Fibroblast of skin of left biceps (primary cell): Measurements from ENCODE around the gene ARHGAP33.
A peak's percentile ranks its signal among the peaks of the same experiment; 100 is the strongest.

Experiments
- DNase-seq, 2 experiments: peaks; one replicate each; pipeline ENCODE4 v3.0.0-alpha.2; 2013; ENCODE audit warnings: low read depth in 2 of 2

ARHGAP33 gene

GRCh38 chr19:35775298-35776101, at the start of gene ARHGAP33:
TSS of gene ARHGAP33 (plus strand) at chr19:35775564. CDS start at chr19:35775659, 95 bp downstream.
- peak; percentile 85 to 89 for DNase-seq

- DNase-seq: no peak
These were observed 48.1 kb upstream of the ARHGAP33 start for GRCh38 chr19:35727053-35727955.

GRCh38 chr19:35727956-35728706, 47.2 kb upstream of the ARHGAP33 start:
- no peak for DNase-seq

- no peak for DNase-seq
These were observed 46.3 kb upstream of the ARHGAP33 start for GRCh38 chr19:35729021-35729420.

GRCh38 chr19:35729763-35730162, 45.6 kb upstream of the ARHGAP33 start:
- no peak for DNase-seq

- no peak for DNase-seq
These were observed 45.0 kb upstream of the ARHGAP33 start for GRCh38 chr19:35730326-35730725.

- no peak for DNase-seq
These were observed 44.0 kb upstream of the ARHGAP33 start for GRCh38 chr19:35731353-35731752.

GRCh38 chr19:35731779-35732405, 43.5 kb upstream of the ARHGAP33 start:
- DNase-seq: no peak

- no peak for DNase-seq
These were observed 42.7 kb upstream of the ARHGAP33 start for GRCh38 chr19:35732540-35733179.

GRCh38 chr19:35733180-35734125, 41.9 kb upstream of the ARHGAP33 start:
- DNase-seq: no peak

GRCh38 chr19:35734273-35734672, 41.1 kb upstream of the ARHGAP33 start:
- no peak for DNase-seq

GRCh38 chr19:35734889-35735288, 40.5 kb upstream of the ARHGAP33 start:
- DNase-seq: no peak

GRCh38 chr19:35736913-35737886, 38.2 kb upstream of the ARHGAP33 start:
- DNase-seq: no peak

- no peak for DNase-seq
These were observed 37.1 kb upstream of the ARHGAP33 start for GRCh38 chr19:35738021-35738886.

- DNase-seq: no peak
These were observed 36.5 kb upstream of the ARHGAP33 start for GRCh38 chr19:35738887-35739229.

- no peak for DNase-seq
These were observed 35.9 kb upstream of the ARHGAP33 start for GRCh38 chr19:35739275-35740107.

- DNase-seq: no peak
These were observed 35.3 kb upstream of the ARHGAP33 start for GRCh38 chr19:35740108-35740422.
